Ascending aorta (tissue), 2 donors: ENCODE data around the gene TNFSF15. TPM values are rescaled to one million over a fixed set of nuclear protein-coding genes. Genes with fewer than 3 reads are reported as not detected.

Experiments used
- DNase-seq, 2 donors: peaks; one replicate each; pipeline ENCODE4 v3.0.0-alpha.2; 2019; ENCODE audit warnings: low spot score in 2 of 2
- H3K27ac ChIP-seq, 2 donors: fragments of 200-600 bp; sonication (generic); one replicate each; pipeline ENCODE4 v1.5.1; 2016 to 2017; ENCODE audit warnings: mild to moderate bottlenecking in 1 of 2
- H3K27me3 ChIP-seq: fragments of 200-600 bp; sonication (generic); one replicate; pipeline ENCODE4 v1.5.1; 2017
- H3K36me3 ChIP-seq, 2 donors: fragments of 200-600 bp; sonication (generic); one replicate each; pipeline ENCODE4 v1.5.1; 2016
- H3K4me1 ChIP-seq, 2 donors: fragments of 200-600 bp; sonication (generic); one replicate each; pipeline ENCODE4 v1.5.1; 2016 to 2017; ENCODE audit warnings: mild to moderate bottlenecking in 1 of 2
- H3K4me3 ChIP-seq, 2 donors: fragments of 200-600 bp; sonication (generic); one replicate each; pipeline ENCODE4 v1.5.1; 2016 to 2017; ENCODE audit warnings: mild to moderate bottlenecking in 1 of 2
- H3K9me3 ChIP-seq, 2 donors: fragments of 200-600 bp; sonication (generic); one replicate each; pipeline ENCODE4 v1.5.1; 2016
- CTCF ChIP-seq, 3 experiments: fragments of 200-600 bp in 2 of 3; fragments of 450-650 bp in 1 of 3; sonication (generic) in 2 of 3; IDR thresholded peaks; one replicate each; pipeline ENCODE4 v1.5.1; 2016 to 2019; ENCODE audit warnings: antibody characterized with exemption in 3 of 3, mild to moderate bottlenecking in 1 of 3, moderate library complexity in 1 of 3
- intact Hi-C: fragments of 100-400 bp; cut with DNase I; formaldehyde crosslinking; loops from one replicate; pipeline ENCODE4 v1.15.1; 2023
- total RNA-seq: library from RNA; depleted of rRNA; stranded (reverse); fragments of >200 nt; gene quantifications from one replicate; pipeline ENCODE4 v1.1.0, GENCODE V29; 2016

The TNFSF15 gene
- total RNA-seq, 1 donor from 2014 or later, result under 0.01 TPM

GRCh38 chr9:114804505-114804904 is 1.3 kb downstream of the TNFSF15 start:
- no peak overlapping the region for H3K4me3 ChIP-seq
- no peaks in the 10 kb centered on the region for H3K9me3 ChIP-seq
- H3K4me1 ChIP-seq, result no peaks in the 10 kb centered on the region
- no peak overlapping the region for H3K27ac ChIP-seq
- H3K27me3 ChIP-seq, result no peaks in the 10 kb centered on the region
- no peak for DNase-seq
- intact Hi-C loops, result no loop called here
- H3K36me3 ChIP-seq, result no peaks in the 10 kb centered on the region
- no peak for TF ChIP-seq CTCF (IDR thresholded peaks at IDR 0.05)

GRCh38 chr9:114803479-114804265 is 2.2 kb downstream of the TNFSF15 start:
- Histone ChIP-seq H3K27me3 (no peaks in the 10 kb centered on the region), H3K4me1 (no peaks in the 10 kb centered on the region), H3K27ac (no peak overlapping the region), H3K9me3 (no peaks in the 10 kb centered on the region), H3K4me3 (no peak overlapping the region), H3K36me3 (no peaks in the 10 kb centered on the region)
- no peak for DNase-seq
- intact Hi-C loops, result no loop called here
- no peak for TF ChIP-seq CTCF (IDR thresholded peaks at IDR 0.05)

- no peak for TF ChIP-seq CTCF (IDR thresholded peaks at IDR 0.05)
- Histone ChIP-seq H3K27ac (no peak overlapping the region), H3K9me3 (no peaks in the 10 kb centered on the region), H3K36me3 (no peaks in the 10 kb centered on the region), H3K4me1 (no peaks in the 10 kb centered on the region), H3K27me3 (no peaks in the 10 kb centered on the region), H3K4me3 (no peak overlapping the region)
- no peak for DNase-seq
- intact Hi-C loops, result no loop called here
Observed at GRCh38 chr9:114799925-114800324, 5.9 kb downstream of the TNFSF15 start.

GRCh38 chr9:114799441-114799840 is 6.4 kb downstream of the TNFSF15 start:
- intact Hi-C loops, result no loop called here

GRCh38 chr9:114798780-114799427 is 6.9 kb downstream of the TNFSF15 start:
- intact Hi-C loops, result no loop called here
- H3K27ac ChIP-seq, result no peak overlapping the region
- no peaks in the 10 kb centered on the region for H3K36me3 ChIP-seq
- no peak for TF ChIP-seq CTCF (IDR thresholded peaks at IDR 0.05)
- H3K4me3 ChIP-seq, result no peak overlapping the region
- no peaks in the 10 kb centered on the region for H3K27me3 ChIP-seq
- no peaks in the 10 kb centered on the region for H3K9me3 ChIP-seq
- H3K4me1 ChIP-seq, result no peaks in the 10 kb centered on the region
- no peak for DNase-seq

More at GRCh38 chr9:114799441-114799840, 6.4 kb downstream of the TNFSF15 start:
- no peaks in the 10 kb centered on the region for H3K36me3 ChIP-seq
- no peaks in the 10 kb centered on the region for H3K9me3 ChIP-seq
- no peaks in the 10 kb centered on the region for H3K27me3 ChIP-seq
- no peak for TF ChIP-seq CTCF (IDR thresholded peaks at IDR 0.05)
- DNase-seq, result no peak
- H3K4me1 ChIP-seq, result no peaks in the 10 kb centered on the region
- H3K27ac ChIP-seq, result no peak overlapping the region
- H3K4me3 ChIP-seq, result no peak overlapping the region
